Smooth muscle cell (in vitro differentiated cells): ENCODE measurements around the gene VWCE. TPM values are rescaled to one million over a fixed set of nuclear protein-coding genes. Genes with fewer than 3 reads are reported as not detected.
"Not testable (repeated sequence)": the region's sequence is repeated elsewhere in the genome, so short reads cannot be mapped to it uniquely, and the experiment has no call there.

Experiments used
- DNase-seq: peaks from one replicate; lab custom pipeline; 2025; ENCODE audit not compliant: unreplicated experiment; lab: John Stamatoyannopoulos, UW
- H2AFZ ChIP-seq: fragments of 200-600 bp; sonication (generic); 2 replicates; pipeline ENCODE4 v1.6.0; 2016; ENCODE audit warnings: antibody characterized with exemption, low read depth, mild to moderate bottlenecking
- H3F3A ChIP-seq: fragments of 200-600 bp; sonication (generic); 2 replicates; pipeline ENCODE4 v1.6.0; 2017; ENCODE audit warnings: antibody characterized with exemption, low read depth
- H3K27ac ChIP-seq: fragments of 200-600 bp; sonication (generic); 2 replicates; pipeline ENCODE4 v1.5.1; 2016; ENCODE audit warnings: low read depth, mild to moderate bottlenecking
- H3K27me3 ChIP-seq: fragments of 200-600 bp; sonication (generic); 2 replicates; pipeline ENCODE4 v1.6.1; 2016; ENCODE audit warnings: low read depth, mild to moderate bottlenecking
- H3K36me3 ChIP-seq: fragments of 200-600 bp; sonication (generic); 2 replicates; pipeline ENCODE4 v1.5.1; 2016; ENCODE audit warnings: low read depth
- H3K4me1 ChIP-seq: fragments of 200-600 bp; sonication (generic); 2 replicates; pipeline ENCODE4 v1.5.1; 2016; ENCODE audit warnings: low read depth
- H3K4me2 ChIP-seq: fragments of 200-600 bp; sonication (generic); 2 replicates; pipeline ENCODE4 v1.6.0; 2016; ENCODE audit warnings: mild to moderate bottlenecking
- H3K4me3 ChIP-seq: fragments of 200-600 bp; sonication (generic); 2 replicates; pipeline ENCODE4 v1.5.1; 2016; ENCODE audit warnings: mild to moderate bottlenecking
- H3K79me2 ChIP-seq: fragments of 200-600 bp; sonication (generic); 2 replicates; pipeline ENCODE4 v1.6.0; 2016; ENCODE audit warnings: low read depth, mild to moderate bottlenecking
- H3K9ac ChIP-seq: fragments of 200-600 bp; sonication (generic); 2 replicates; pipeline ENCODE4 v1.6.0; 2016; ENCODE audit warnings: low read depth
- H3K9me3 ChIP-seq: fragments of 200-600 bp; sonication (generic); replicated peaks from 2 replicates; pipeline ENCODE4 v1.5.1; 2016; ENCODE audit warnings: low read depth
- H4K20me1 ChIP-seq: fragments of 200-600 bp; sonication (generic); 2 replicates; pipeline ENCODE4 v1.6.0; 2016; ENCODE audit warnings: low read depth
- WGBS: methylation state at CpG from one replicate; pipeline ENCODE4 v1.1.7; 2016; ENCODE audit warnings: low lambda C conversion rate; 5-methylcytosine and 5-hydroxymethylcytosine counted together
- polyA plus RNA-seq: library from polyadenylated mRNA; unstranded; fragments of >200 nt; fragmentation: Nextera tagmentation; extraction: Ambion mirVana; gene quantifications from 2 replicates; pipeline ENCODE4 v1.2.1, GENCODE V29; 2016
- total RNA-seq: library from RNA; depleted of rRNA; stranded (reverse); fragments of >200 nt; gene quantifications from 2 replicates; pipeline ENCODE4 v1.2.3, GENCODE V29; 2014

The VWCE gene
- total and polyA plus RNA-seq, 2 experiments from 2014 or later = 1.5 to 2.4 TPM

- not testable (repeated sequence) for H4K20me1 ChIP-seq, H3K4me2 ChIP-seq, H3K9ac ChIP-seq, H3K4me3 ChIP-seq, H3F3A ChIP-seq, H3K36me3 ChIP-seq, H3K27me3 ChIP-seq, H3K9me3 ChIP-seq, H3K4me1 ChIP-seq, H3K27ac ChIP-seq, DNase-seq, H2AFZ ChIP-seq, H3K79me2 ChIP-seq
- no CpG with 5 or more reads among the region's 10 CpGs for WGBS
Measured at GRCh38 chr11:61245284-61245964, 49.7 kb downstream of the VWCE start.

GRCh38 chr11:61241526-61241925 is 53.6 kb downstream of the VWCE start:
- no CpG with 5 or more reads among the region's 5 CpGs for WGBS
- not testable (repeated sequence) for H4K20me1 ChIP-seq, H3K4me2 ChIP-seq, H3K36me3 ChIP-seq, H3K9ac ChIP-seq, H3F3A ChIP-seq, H3K4me1 ChIP-seq, H3K4me3 ChIP-seq, H3K27me3 ChIP-seq, H2AFZ ChIP-seq, H3K9me3 ChIP-seq, H3K79me2 ChIP-seq, H3K27ac ChIP-seq, DNase-seq

GRCh38 chr11:61240875-61241274 is 54.2 kb downstream of the VWCE start, which contains the start of gene PGA5:
Gene PGA5 (plus strand): TSS chr11:61241175. CDS start chr11:61241227, 52 bp downstream.
- H2AFZ ChIP-seq, DNase-seq, H4K20me1 ChIP-seq, H3K79me2 ChIP-seq, H3K4me3 ChIP-seq, H3K4me1 ChIP-seq, H3K27me3 ChIP-seq, H3F3A ChIP-seq, H3K27ac ChIP-seq, H3K4me2 ChIP-seq, H3K36me3 ChIP-seq, H3K9me3 ChIP-seq, H3K9ac ChIP-seq: not testable (repeated sequence)
- WGBS = no CpG with 5 or more reads among the region's 8 CpGs

- not testable (repeated sequence) for H3K9ac ChIP-seq, DNase-seq, H3K36me3 ChIP-seq, H3K79me2 ChIP-seq, H3K4me1 ChIP-seq, H3K4me2 ChIP-seq, H3K4me3 ChIP-seq, H3F3A ChIP-seq, H3K9me3 ChIP-seq, H3K27me3 ChIP-seq, H3K27ac ChIP-seq, H4K20me1 ChIP-seq, H2AFZ ChIP-seq
- WGBS = 79% methylated on average over 8 of the region's 8 CpGs
Measured at GRCh38 chr11:61240288-61240687, 54.8 kb downstream of the VWCE start.

- WGBS = no CpG with 5 or more reads among the region's 4 CpGs
- H4K20me1 ChIP-seq, H3K4me2 ChIP-seq, H3K9ac ChIP-seq, H3K27ac ChIP-seq, H2AFZ ChIP-seq, H3K9me3 ChIP-seq, DNase-seq, H3K27me3 ChIP-seq, H3F3A ChIP-seq, H3K4me3 ChIP-seq, H3K4me1 ChIP-seq, H3K79me2 ChIP-seq, H3K36me3 ChIP-seq: not testable (repeated sequence)
Measured at GRCh38 chr11:61237130-61237529, 58.0 kb downstream of the VWCE start.

- not testable (repeated sequence) for H3K9ac ChIP-seq, DNase-seq, H3F3A ChIP-seq, H3K4me3 ChIP-seq, H3K4me2 ChIP-seq, H3K27me3 ChIP-seq, H3K36me3 ChIP-seq, H3K27ac ChIP-seq, H3K79me2 ChIP-seq, H3K9me3 ChIP-seq, H3K4me1 ChIP-seq, H2AFZ ChIP-seq, H4K20me1 ChIP-seq
- no CpG with 5 or more reads among the region's 3 CpGs for WGBS
Measured at GRCh38 chr11:61232548-61233145, 62.5 kb downstream of the VWCE start.

- not testable (repeated sequence) for H3K4me3 ChIP-seq, H3K36me3 ChIP-seq, H4K20me1 ChIP-seq, H3K79me2 ChIP-seq, H3F3A ChIP-seq, H3K4me1 ChIP-seq, H3K9me3 ChIP-seq, H3K27me3 ChIP-seq, H3K27ac ChIP-seq, H3K4me2 ChIP-seq, H3K9ac ChIP-seq, H2AFZ ChIP-seq, DNase-seq
- 83% methylated on average over 2 of the region's 5 CpGs for WGBS
Measured at GRCh38 chr11:61231585-61231984, 63.5 kb downstream of the VWCE start.

GRCh38 chr11:61231033-61231432 is 64.1 kb downstream of the VWCE start:
- H3K27ac ChIP-seq, H3K9me3 ChIP-seq, H3K4me1 ChIP-seq, H3K36me3 ChIP-seq, H2AFZ ChIP-seq, H3K27me3 ChIP-seq, H3K79me2 ChIP-seq, H3K4me3 ChIP-seq, H3F3A ChIP-seq, DNase-seq, H3K4me2 ChIP-seq, H4K20me1 ChIP-seq, H3K9ac ChIP-seq: not testable (repeated sequence)
- WGBS = no CpG with 5 or more reads among the region's 15 CpGs
